GM12874 (cell line): ENCODE results near the gene TMEM176A.

Experiments
- TF ChIP-seq, protein P1 (sequence below): IDR thresholded peaks from 2 replicates; pipeline ENCODE4 v1.5.1; 2011; ENCODE audit warnings: low read depth, mild to moderate bottlenecking, control low read depth, low read length, moderate library complexity; ENCODE audit not compliant: insufficient read depth

The TMEM176A gene

DNA sequence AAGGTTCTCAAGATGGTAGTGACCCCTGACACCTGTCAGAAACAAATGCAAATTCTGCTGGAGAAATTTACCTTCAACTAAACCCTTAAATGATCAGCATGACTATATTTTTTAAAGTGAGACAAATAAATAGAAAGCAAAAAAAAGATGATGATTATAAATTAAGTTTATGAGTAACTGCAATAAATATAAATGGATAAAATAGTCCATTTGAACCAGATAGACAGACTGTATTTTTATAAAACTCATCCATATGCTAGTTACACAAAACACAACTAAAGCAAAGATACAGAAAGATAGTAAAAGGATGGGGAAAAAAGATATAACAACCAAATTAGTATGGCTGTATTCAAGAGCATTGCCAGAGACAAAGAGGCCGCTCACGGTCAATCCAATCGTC is 5.9 kb downstream of the TMEM176A start:
- TF ChIP-seq, protein P1, sequence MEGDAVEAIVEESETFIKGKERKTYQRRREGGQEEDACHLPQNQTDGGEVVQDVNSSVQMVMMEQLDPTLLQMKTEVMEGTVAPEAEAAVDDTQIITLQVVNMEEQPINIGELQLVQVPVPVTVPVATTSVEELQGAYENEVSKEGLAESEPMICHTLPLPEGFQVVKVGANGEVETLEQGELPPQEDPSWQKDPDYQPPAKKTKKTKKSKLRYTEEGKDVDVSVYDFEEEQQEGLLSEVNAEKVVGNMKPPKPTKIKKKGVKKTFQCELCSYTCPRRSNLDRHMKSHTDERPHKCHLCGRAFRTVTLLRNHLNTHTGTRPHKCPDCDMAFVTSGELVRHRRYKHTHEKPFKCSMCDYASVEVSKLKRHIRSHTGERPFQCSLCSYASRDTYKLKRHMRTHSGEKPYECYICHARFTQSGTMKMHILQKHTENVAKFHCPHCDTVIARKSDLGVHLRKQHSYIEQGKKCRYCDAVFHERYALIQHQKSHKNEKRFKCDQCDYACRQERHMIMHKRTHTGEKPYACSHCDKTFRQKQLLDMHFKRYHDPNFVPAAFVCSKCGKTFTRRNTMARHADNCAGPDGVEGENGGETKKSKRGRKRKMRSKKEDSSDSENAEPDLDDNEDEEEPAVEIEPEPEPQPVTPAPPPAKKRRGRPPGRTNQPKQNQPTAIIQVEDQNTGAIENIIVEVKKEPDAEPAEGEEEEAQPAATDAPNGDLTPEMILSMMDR, result no peak

DNA sequence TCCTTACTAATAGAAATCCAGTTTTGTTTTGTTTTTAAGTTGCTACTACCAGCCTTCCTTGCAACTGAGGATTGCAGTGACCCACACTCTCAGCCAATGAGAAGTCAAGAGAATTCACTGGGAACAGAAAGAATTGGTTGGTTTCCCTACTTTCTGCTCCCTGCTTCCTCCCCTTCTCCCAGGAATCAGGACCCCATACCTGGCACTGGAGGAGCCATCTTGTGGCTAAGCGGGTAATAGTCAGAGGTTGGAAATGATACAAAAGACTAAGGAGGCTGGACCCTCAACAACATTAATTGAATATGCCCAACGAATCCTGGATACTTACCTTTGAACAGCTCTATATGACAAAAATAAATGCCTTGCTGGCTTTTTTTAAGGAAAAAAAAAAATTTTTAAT is 6.3 kb downstream of the TMEM176A start:
- TF ChIP-seq, protein P1, result no peak

DNA sequence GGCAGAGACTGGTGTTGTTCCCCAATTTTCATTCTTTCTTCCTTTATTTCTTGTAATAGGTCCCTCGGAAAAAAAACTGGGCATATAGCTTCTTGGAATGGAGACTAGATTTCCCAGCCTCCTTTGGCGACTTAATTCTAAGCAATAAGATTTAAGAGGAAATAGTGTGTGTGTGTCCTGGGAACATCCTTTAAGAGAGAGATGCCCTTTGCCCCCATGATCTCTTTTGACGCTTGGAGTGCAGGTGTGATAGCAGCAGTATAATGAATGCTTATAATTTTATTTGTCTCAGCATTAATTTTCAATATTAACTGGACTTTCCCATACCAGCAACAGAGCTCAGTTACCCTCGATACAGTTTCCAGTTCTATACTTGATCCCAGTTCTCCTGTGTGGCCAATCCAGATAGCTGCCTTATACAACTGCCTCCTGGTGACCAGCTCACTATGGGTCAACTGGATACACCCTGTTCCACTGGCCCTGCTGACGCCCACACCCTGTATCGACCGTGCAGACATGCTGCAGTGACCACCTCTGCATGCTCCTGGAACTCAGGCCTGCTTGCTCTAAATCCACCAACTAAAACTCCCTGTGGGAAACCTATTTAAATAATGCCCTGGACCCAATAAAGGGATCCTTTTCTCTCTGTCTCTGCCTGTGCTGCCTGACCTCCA is 13.9 kb downstream of the TMEM176A start:
- TF ChIP-seq, protein P1, result no peak

DNA sequence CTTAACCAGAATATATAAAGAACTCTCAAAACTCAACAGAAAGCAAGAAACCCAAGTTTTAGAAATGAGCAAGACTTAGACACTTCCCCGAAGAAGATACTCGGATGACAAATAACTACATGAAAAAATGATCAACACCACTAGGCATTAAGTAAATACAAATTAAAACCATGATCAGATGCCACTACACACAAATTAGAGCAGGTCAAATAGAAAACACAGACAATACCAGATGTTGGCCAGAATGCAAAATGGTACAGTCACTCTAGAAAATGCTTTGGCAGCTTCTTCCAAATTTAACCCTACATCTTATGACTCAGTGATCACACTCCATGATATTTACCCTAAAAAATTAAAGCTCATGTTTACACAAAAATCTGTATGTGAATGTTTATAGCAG is 18.4 kb downstream of the TMEM176A start:
- TF ChIP-seq, protein P1, result no peak

DNA sequence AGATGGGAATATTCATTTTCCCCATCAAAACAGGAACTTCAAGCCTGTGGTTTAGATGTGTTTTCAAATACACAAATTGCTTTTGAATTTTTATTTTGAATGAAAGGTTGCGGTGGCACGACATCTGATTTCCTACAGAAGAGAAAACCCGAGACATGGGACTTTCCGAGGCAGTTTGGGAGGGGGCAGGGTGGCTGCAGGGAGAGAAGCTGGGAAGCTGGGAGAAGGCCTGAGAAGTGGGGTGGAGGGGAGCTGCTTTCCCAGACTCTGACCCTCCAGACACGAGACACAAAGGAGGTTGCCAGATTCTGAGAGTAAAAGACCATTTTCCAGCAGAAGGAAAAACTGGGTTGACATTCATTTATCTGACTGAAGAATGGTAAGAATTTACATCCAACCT is 19.6 kb downstream of the TMEM176A start:
- TF ChIP-seq, protein P1, result no peak

DNA sequence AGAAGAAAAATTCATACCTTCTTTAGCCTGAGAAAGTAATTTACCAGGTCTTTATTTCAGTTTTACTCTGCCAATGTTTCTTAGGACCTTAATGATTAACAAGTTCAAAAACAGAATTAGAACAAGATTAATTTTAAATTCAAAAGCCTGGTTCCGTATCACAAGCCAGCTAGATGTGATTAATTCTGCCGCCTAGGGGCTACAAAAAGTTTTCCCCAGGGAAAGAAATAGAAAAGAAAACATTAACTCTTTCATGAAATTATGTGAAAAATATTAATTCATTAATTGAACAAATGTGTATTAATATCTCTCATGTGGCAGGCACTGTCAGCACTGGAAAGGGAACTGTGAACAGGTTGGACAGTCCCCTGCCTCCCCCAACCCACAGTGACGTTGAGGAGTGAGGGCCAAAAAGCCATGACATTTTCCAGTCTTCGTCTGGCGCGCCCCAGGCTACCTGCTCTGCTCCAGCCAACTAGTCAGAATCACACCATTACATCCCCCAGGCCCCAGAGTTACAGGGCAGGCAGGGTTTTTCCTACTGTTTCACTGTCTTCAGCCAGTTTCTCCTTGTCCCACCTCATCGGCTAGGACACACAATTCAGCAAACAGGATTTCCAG is 20.1 kb downstream of the TMEM176A start:
- TF ChIP-seq, protein P1, result no peak

DNA sequence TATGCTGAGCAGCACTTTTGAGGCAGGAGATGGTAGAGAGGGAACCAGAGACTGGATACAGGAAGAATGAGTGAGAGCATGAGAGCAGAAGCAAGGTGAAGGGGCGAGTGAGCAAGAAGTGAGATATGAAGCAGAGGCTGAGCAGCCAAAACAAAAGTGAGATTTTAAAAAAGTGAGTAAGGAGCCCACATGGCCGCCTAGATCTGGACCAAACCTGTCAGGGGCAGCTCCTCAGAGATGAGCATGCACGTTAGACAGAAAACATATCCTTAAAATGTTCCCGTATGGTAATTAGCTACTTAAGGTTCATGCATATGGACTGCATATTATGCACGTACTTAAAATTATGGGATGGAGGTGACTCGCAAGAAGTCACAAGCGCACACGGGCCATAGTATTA is 22.5 kb downstream of the TMEM176A start:
- TF ChIP-seq, protein P1, result no peak
